H1 (cell line): ENCODE data around the gene TTC28. TPM values are rescaled to one million over a fixed set of nuclear protein-coding genes. Genes with fewer than 3 reads are reported as not detected.

Experiments used
- CTCF ChIA-PET: fragments of 300-600 bp; sonication (Branson Sonifier 250); formaldehyde crosslinking; loops from one replicate; lab custom pipeline; 2021; ENCODE audit not compliant: partially characterized antibody; lab: Charles Lee
- POLR2A ChIA-PET: fragments of 300-600 bp; sonication (Branson Sonifier 250); formaldehyde crosslinking; loops from one replicate; lab custom pipeline; 2021; ENCODE audit warnings: inconsistent platforms; ENCODE audit not compliant: partially characterized antibody; lab: Charles Lee
- DNase-seq, 2 experiments: peaks; one replicate each; pipeline versions ENCODE4 v3.0.0 to v3.0.0-alpha.2; 2010 to 2022; ENCODE audit warnings: low spot score in 2 of 2, low read depth in 1 of 2, mixed read lengths in 1 of 2
- FAIRE-seq: peaks from 2 replicates; lab custom pipeline; 2011; peaks lifted over from hg19 to GRCh38; lab: Jason Lieb, UNC
- H2AFZ ChIP-seq: 2 replicates; pipeline ENCODE4 v1.8.1; 2012; ENCODE audit warnings: low read length, inconsistent platforms
- H2AK5ac ChIP-seq: 2 replicates; pipeline ENCODE4 v1.6.1; 2013; ENCODE audit warnings: low read depth, low read length
- H2BK120ac ChIP-seq: replicated peaks from 2 replicates; pipeline ENCODE3; 2013; ENCODE audit warnings: low read depth, low read length, inconsistent platforms
- H2BK12ac ChIP-seq: 2 replicates; pipeline ENCODE4 v1.6.1; 2013; ENCODE audit warnings: low read depth, low read length
- H2BK15ac ChIP-seq: 2 replicates; pipeline ENCODE4 v1.6.1; 2013; ENCODE audit warnings: low read length
- H2BK20ac ChIP-seq: 2 replicates; pipeline ENCODE4 v1.6.1; 2013; ENCODE audit warnings: low read length
- H2BK5ac ChIP-seq: 2 replicates; pipeline ENCODE4 v1.6.1; 2013; ENCODE audit warnings: low read depth, low read length
- H3K14ac ChIP-seq: 2 replicates; pipeline ENCODE4 v1.6.1; 2013; ENCODE audit warnings: inconsistent platforms; ENCODE audit not compliant: insufficient read length
- H3K18ac ChIP-seq: 2 replicates; pipeline ENCODE4 v1.6.1; 2013; ENCODE audit warnings: low read length; ENCODE audit errors: extremely low read depth
- H3K23ac ChIP-seq: 2 replicates; pipeline ENCODE4 v1.6.1; 2013; ENCODE audit warnings: inconsistent platforms; ENCODE audit not compliant: insufficient read length
- H3K23me2 ChIP-seq: 2 replicates; pipeline ENCODE4 v1.6.1; 2013; ENCODE audit warnings: low read depth, low read length
- H3K27ac ChIP-seq: 2 replicates; pipeline ENCODE4 v1.6.1; 2011; ENCODE audit warnings: low read depth, low read length, inconsistent platforms
- H3K27me3 ChIP-seq, 4 experiments: replicated peaks in 1 of 4; 1 replicate in 1 of 4; 2 replicates in 3 of 4; pipeline versions ENCODE4 v1.6.1 to v1.8.1; 2011 to 2013; ENCODE audit warnings: low read length in 3 of 4, mild to moderate bottlenecking in 3 of 4, inconsistent platforms in 2 of 4, mixed read lengths in 2 of 4, moderate library complexity in 1 of 4; ENCODE audit not compliant: control insufficient read depth in 3 of 4, insufficient read depth in 3 of 4; ENCODE audit errors: extremely low read depth in 1 of 4
- H3K36me3 ChIP-seq, 4 experiments: 2 replicates each; pipeline versions ENCODE4 v1.6.1 to v1.8.1; 2011 to 2013; ENCODE audit warnings: mild to moderate bottlenecking in 4 of 4, low read length in 3 of 4, moderate library complexity in 2 of 4, control low read depth in 1 of 4, inconsistent platforms in 1 of 4; ENCODE audit not compliant: insufficient read depth in 4 of 4, control insufficient read depth in 2 of 4
- H3K4ac ChIP-seq: replicated peaks from 2 replicates; pipeline ENCODE3; 2013; ENCODE audit warnings: low read length, low read depth, mixed read lengths, inconsistent platforms; ENCODE audit not compliant: insufficient read length
- H3K4me1 ChIP-seq, 4 experiments: replicated peaks in 1 of 4; 1 replicate in 1 of 4; 2 replicates in 3 of 4; pipeline versions ENCODE4 v1.6.1 to v1.8.1; 2011 to 2013; ENCODE audit warnings: low read length in 3 of 4, inconsistent platforms in 2 of 4, mixed read lengths in 1 of 4; ENCODE audit not compliant: insufficient read depth in 4 of 4, control insufficient read depth in 3 of 4
- H3K4me2 ChIP-seq, 2 experiments: 2 replicates each; pipeline versions ENCODE4 v1.6.1 to v1.8.1; 2011 to 2013; ENCODE audit warnings: low read depth in 2 of 2, low read length in 2 of 2, control low read depth in 1 of 2, inconsistent platforms in 1 of 2, mild to moderate bottlenecking in 1 of 2; ENCODE audit not compliant: insufficient read depth in 1 of 2
- H3K4me3 ChIP-seq, 4 experiments: fragments of 200-600, 300-600 bp in 1 of 4; sonication (generic), shearing (Covaris generic), sonication (Bioruptor Twin) in 1 of 4; 2 replicates each; pipeline versions ENCODE4 v1.5.1 to v1.8.1; 2011 to 2016; ENCODE audit warnings: low read length in 4 of 4, low read depth in 3 of 4, control low read depth in 2 of 4, inconsistent platforms in 2 of 4, mild to moderate bottlenecking in 2 of 4, mixed read lengths in 1 of 4, moderate library complexity in 1 of 4; ENCODE audit not compliant: insufficient read depth in 2 of 4; ENCODE audit errors: extremely low read depth in 1 of 4
- H3K56ac ChIP-seq: replicated peaks from 2 replicates; pipeline ENCODE3; 2013; ENCODE audit warnings: low read depth, mild to moderate bottlenecking, mixed read lengths, low read length, inconsistent platforms; ENCODE audit not compliant: insufficient read length
- H3K79me1 ChIP-seq: 2 replicates; pipeline ENCODE4 v1.6.1; 2013; ENCODE audit warnings: low read depth, low read length, control low read depth
- H3K79me2 ChIP-seq, 2 experiments: 2 replicates each; pipeline versions ENCODE4 v1.6.1 to v1.8.1; 2012 to 2013; ENCODE audit warnings: low read length in 2 of 2, mild to moderate bottlenecking in 2 of 2, inconsistent platforms in 1 of 2; ENCODE audit not compliant: insufficient read depth in 2 of 2, control insufficient read depth in 1 of 2
- H3K9ac ChIP-seq, 4 experiments: replicated peaks in 1 of 4; 1 replicate in 1 of 4; 2 replicates in 3 of 4; pipeline versions ENCODE4 v1.6.1 to v1.8.1; 2011 to 2013; ENCODE audit warnings: low read depth in 3 of 4, low read length in 3 of 4, control low read depth in 2 of 4, mild to moderate bottlenecking in 2 of 4, moderate library complexity in 2 of 4, inconsistent platforms in 1 of 4; ENCODE audit errors: extremely low read depth in 1 of 4
- H3K9me3 ChIP-seq, 2 experiments: 2 replicates each; pipeline versions ENCODE4 v1.6.1 to v1.8.1; 2012 to 2013; ENCODE audit warnings: mild to moderate bottlenecking in 2 of 2, moderate library complexity in 2 of 2, control low read depth in 1 of 2, inconsistent platforms in 1 of 2, low read depth in 1 of 2, low read length in 1 of 2, mixed read lengths in 1 of 2; ENCODE audit not compliant: insufficient read depth in 2 of 2
- H4K20me1 ChIP-seq, 2 experiments: replicated peaks in 1 of 2; 2 replicates each; pipeline versions ENCODE3 to v1.8.1; 2011 to 2013; ENCODE audit warnings: inconsistent platforms in 2 of 2, low read length in 2 of 2, mild to moderate bottlenecking in 1 of 2; ENCODE audit not compliant: insufficient read depth in 2 of 2, control insufficient read depth in 1 of 2
- H4K5ac ChIP-seq: 2 replicates; pipeline ENCODE4 v1.6.1; 2013; ENCODE audit warnings: low read length, low read depth, mixed read lengths, inconsistent platforms; ENCODE audit not compliant: insufficient read length
- H4K8ac ChIP-seq: 2 replicates; pipeline ENCODE4 v1.8.0; 2013; ENCODE audit warnings: mild to moderate bottlenecking, moderate library complexity, low read length, inconsistent platforms; ENCODE audit not compliant: insufficient read depth; ENCODE audit errors: extremely low read depth
- H4K91ac ChIP-seq: replicated peaks from 2 replicates; pipeline ENCODE3; 2013; ENCODE audit warnings: low read length, mixed read lengths, inconsistent platforms; ENCODE audit not compliant: insufficient read length
- CTCF ChIP-seq, 3 experiments: IDR thresholded peaks; 1 replicate in 2 of 3; 2 replicates in 1 of 3; pipeline versions ENCODE4 v1.5.1 to v1.6.1; 2011; ENCODE audit warnings: low read length in 3 of 3, mild to moderate bottlenecking in 3 of 3, inconsistent platforms in 2 of 3, low read depth in 1 of 3, moderate library complexity in 1 of 3; ENCODE audit not compliant: insufficient read depth in 1 of 3; ENCODE audit errors: control extremely low read depth in 1 of 3
- HDAC6 ChIP-seq: IDR thresholded peaks from one replicate; pipeline ENCODE4 v1.7.1; 2012; ENCODE audit warnings: low read depth, mild to moderate bottlenecking, inconsistent platforms, low read length, moderate library complexity
- JUND ChIP-seq: IDR thresholded peaks from 2 replicates; pipeline ENCODE4 v1.6.1; 2011; ENCODE audit warnings: mild to moderate bottlenecking, improper control_type of control experiment, low read length
- KDM1A ChIP-seq: fragments of 200-600, 300-600 bp; sonication (generic); IDR thresholded peaks from 2 replicates; pipeline ENCODE4 v1.7.1; 2016; ENCODE audit warnings: mild to moderate bottlenecking, low read length, borderline replicate concordance
- NANOG ChIP-seq: IDR thresholded peaks from 2 replicates; pipeline ENCODE4 v1.6.1; 2011; ENCODE audit warnings: low read length, low read depth, mild to moderate bottlenecking, inconsistent platforms; ENCODE audit not compliant: insufficient read depth, poor library complexity, severe bottlenecking
- SAP30 ChIP-seq: fragments of 300-600 bp; sonication (generic); IDR thresholded peaks from 2 replicates; pipeline ENCODE4 v1.7.1; 2012; ENCODE audit warnings: low read length, moderate library complexity, mild to moderate bottlenecking, inconsistent platforms; ENCODE audit not compliant: insufficient read depth, insufficient replicate concordance
- TCF12 ChIP-seq: IDR thresholded peaks from 2 replicates; pipeline ENCODE4 v1.6.1; 2011; ENCODE audit warnings: low read depth, mild to moderate bottlenecking, low read length
- WGBS, 2 experiments: shearing (Covaris generic) in 1 of 2; methylation state at CpG; one replicate each; pipeline versions ENCODE4 v1.1.6 to v1.1.7; 2013 to 2015; ENCODE audit warnings: low lambda C conversion rate in 2 of 2, mixed read lengths in 2 of 2, inconsistent platforms in 1 of 2, low coverage in 1 of 2, missing lambda C conversion rate in 1 of 2; ENCODE audit not compliant: insufficient replicate concordance in 2 of 2, insufficient coverage in 1 of 2, insufficient read length in 1 of 2; ENCODE audit errors: extremely low coverage in 1 of 2, missing lambda C conversion rate in 1 of 2; 5-methylcytosine and 5-hydroxymethylcytosine counted together
- polyA plus RNA-seq, 7 experiments: library from polyadenylated mRNA; depleted of rRNA in 3 of 7; stranded (reverse) in 5 of 7; unstranded in 2 of 7; fragments of >200 nt in 5 of 7; fragments of 200-250 nt in 2 of 7; gene quantifications; 1 replicate in 5 of 7; 2 replicates in 1 of 7; 4 replicates in 1 of 7; pipeline versions ENCODE4 v1.2.1 to v1.2.3, GENCODE V29; 2011 to 2013; ENCODE audit warnings: missing spikeins in 2 of 7, mixed read lengths in 2 of 7
- total RNA-seq: library from RNA; stranded (reverse); fragmentation: NEBNext Ultra II Directional; extraction: Animal tissue kit (Norgen Biotek cat#: 25700); gene quantifications from 2 replicates; pipeline ENCODE4 v1.2.1, GENCODE V29; 2021

TTC28 gene
- total and polyA plus RNA-seq, 2 of the 8 experiments (the other 6 are each of a cell fraction or from before 2014, with no cell fraction given): 2.6 to 12.6 TPM

DNA sequence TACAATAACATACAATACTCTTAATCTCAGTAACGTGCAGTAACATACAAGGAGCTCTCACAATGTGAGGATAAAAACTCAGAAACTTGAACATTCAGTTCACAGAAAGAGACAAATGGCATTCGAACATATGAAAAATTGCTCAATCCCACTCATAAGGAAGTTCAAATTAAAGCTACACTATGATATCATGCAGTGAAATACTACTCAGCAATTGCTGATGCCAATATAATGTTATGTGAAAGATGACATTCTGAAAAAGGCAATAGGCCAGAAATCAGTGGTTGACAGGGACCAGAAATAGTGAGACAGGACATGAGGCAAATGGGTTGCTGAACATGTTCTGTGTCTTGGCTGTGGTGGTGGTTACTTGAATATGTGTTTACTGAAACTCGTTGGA, 726.9 kb downstream of the TTC28 start:
- Histone ChIP-seq H3K4me3 (no peak overlapping the region), H4K5ac (no peak overlapping the region), H3K23ac (no peak overlapping the region), H2BK15ac (no peak overlapping the region), H3K79me2 (no peaks in the 10 kb centered on the region), H4K91ac (no peak overlapping the region), H2AK5ac (no peak overlapping the region), H2BK20ac (no peak overlapping the region), H3K27ac (no peak overlapping the region), H3K79me1 (no peaks in the 10 kb centered on the region), H2BK5ac (no peak overlapping the region), H3K14ac (no peak overlapping the region), H3K9ac (no peak overlapping the region), H2BK12ac (no peak overlapping the region), H3K4me2 (no peak overlapping the region), H2BK120ac (no peak overlapping the region), H3K4ac (no peak overlapping the region), H3K36me3 (no peaks in the 10 kb centered on the region), H3K56ac (no peak overlapping the region), H4K20me1 (no peaks in the 10 kb centered on the region), H3K4me1 (no peaks in the 10 kb centered on the region), H2AFZ (no peak overlapping the region), H3K27me3 (no peaks in the 10 kb centered on the region), H4K8ac (no peak overlapping the region), H3K9me3 (no peaks in the 10 kb centered on the region), H3K18ac (no peak overlapping the region), H3K23me2 (no peaks in the 10 kb centered on the region)
- POLR2A ChIA-PET: interaction anchor here (0.6 kb wide), 1 partner anchor 104 kb away, joined by 5 read pairs; no protein-coding TSS in a partner anchor
- TF ChIP-seq HDAC6 (no peak), SAP30 (no peak), CTCF (IDR thresholded peaks at IDR 0.05; ENCODE audit: control extremely low read depth in 1 of 3, insufficient read depth in 1 of 3, low read depth in 1 of 3, low read length in 3 of 3) (no peak), NANOG (no peak), TCF12 (no peak), KDM1A (no peak), JUND (no peak)
- DNase-seq: no peak
- 87% methylated on average over 3 of the region's 3 CpGs; no CpG with 5 or more reads in 1 of the 2 experiments for WGBS, 2 experiments
- FAIRE-seq: no peak
- CTCF ChIA-PET: no interaction called here
